GM21723 (cell line): Measurements from ENCODE around the gene CLIC3.

Experiments used
- ATAC-seq: cut with Tn5 transposase; IDR thresholded peaks from one replicate; pipeline ENCODE4 v1.9.1; 2021; ENCODE audit warnings: mild to moderate bottlenecking, moderate library complexity; ENCODE audit not compliant: unreplicated experiment

Gene CLIC3

DNA sequence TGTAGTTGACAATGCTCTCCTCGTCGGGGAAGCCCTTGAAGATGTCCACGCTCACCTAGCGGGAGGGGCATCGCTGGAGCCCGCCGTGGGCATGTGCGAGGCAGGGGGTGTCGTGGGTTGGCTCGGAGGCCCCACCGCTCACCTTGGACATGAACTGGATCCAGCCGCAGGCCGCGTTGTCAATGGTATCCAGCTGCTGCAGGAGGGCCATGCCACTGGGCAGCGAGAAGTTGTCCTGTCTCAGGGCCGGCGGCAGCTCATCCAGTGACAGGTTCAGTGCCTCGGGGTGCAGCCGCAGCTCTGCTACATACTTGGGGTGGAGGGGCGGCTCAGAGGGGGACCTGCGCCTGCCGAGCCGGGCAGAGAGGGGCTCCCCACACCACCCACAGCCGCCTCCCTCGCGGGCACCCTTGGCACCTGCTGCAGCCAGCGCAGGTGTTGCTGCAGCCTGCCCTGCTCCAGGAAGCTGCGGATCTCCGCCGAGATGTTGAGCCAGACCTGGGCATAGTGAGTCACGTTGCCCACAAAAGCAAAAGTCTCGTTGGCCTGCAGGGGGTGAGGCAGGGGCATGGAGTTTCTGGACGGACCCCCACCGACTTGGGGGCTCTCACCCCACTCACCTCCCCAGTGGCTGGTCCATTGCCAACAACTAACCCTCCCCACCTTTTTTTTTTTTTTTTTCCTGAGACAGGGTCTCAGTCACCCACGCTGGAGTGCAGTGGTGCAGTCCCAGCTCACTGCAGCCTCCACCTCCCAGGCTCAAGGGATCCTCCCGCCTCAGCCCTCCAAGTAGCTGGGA, 22.6 kb upstream of the CLIC3 start:
- no peak for ATAC-seq

DNA sequence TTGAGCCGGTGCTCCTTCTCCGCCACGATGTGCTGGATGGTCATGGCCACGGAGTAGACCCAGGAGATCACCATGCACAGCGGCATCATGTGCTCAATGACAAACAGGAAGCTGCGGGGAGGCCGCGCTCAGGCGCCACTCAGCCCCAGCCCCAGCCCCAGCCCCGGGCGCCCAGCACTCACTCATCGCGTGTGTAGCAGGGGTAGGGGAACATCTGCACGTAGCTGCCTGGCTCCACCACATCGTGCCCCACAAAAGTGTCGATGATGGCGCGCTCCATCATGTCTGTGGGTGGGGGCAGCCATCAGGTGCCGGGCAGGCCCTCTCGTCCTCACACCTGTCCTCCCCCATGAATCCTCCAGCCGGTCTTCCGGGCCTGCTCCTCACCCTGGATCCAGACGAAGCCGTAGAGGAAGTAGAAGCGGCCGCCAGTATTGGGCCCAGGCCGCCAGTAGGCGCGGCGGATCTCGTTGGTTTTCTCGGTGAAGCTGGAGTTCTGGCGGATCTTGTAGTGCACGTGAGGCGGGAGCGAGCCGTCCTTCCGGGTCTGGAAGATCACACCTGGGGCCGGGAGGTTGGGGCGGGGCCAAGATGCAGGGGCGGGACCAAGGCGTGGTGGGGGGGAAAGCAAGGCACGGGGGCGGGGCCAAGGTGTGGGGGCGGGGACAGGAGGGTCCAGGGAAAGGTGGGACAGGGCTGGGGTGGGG, 21.6 kb upstream of the CLIC3 start:
- no peak for ATAC-seq

DNA sequence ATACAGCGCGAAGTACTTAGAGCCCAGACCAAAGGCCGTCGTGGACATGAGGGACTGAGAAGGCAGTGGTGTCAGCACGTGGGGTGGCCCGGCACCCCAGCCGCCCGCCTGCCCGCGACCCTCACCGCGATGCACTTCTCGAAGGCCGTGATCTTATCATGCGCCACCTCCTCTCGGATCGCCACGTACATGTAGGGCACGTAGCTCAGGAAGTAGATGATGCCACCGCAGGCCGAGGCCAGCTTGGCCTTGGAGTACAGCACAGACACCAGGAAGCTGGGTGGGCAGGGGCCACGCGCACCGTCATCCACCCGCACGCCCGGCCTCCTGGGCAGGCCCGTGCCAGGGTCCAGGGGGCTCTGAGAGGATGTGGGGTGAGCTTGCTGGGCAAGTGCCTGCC, 20.7 kb upstream of the CLIC3 start:
- no peak for ATAC-seq

DNA sequence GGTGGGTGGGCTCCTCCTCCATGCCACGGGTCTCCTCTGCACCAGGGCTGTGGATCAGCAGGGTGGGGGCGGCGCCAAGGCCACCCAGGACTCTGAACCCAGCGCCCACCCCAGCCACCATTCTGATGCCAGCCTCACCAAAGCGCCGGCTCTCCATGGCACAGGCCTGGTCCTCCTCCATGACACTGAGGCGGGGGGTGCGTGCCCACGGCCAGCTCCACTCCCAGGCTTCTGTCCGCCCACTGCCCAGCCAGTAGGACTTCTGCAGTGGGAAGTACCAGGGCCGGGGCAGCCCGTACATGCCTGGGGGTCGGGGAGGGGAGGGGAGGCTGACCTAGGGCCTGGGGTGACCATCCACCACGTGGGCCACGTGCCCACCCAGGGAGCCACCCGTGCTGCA, 20.1 kb upstream of the CLIC3 start:
- no peak for ATAC-seq

DNA sequence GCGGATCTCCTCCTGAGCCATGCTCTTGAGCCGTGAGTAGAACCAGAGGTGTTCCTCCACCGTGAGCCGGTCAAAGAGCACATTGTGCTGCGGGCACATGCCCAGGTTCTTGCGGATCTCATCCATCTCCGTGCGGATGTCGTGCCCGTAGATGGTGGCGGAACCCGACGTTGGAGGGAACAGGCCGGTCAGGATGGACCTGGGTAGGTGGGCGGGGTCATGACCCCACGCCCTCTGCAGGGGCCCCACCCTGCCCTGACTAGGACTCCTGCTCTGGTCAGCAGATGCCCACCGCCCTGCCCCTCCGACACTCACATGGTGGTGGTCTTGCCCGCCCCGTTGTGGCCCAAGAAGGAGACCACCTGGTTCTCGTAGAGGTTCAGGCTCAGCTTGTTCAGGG, 19.6 kb upstream of the CLIC3 start:
- ATAC-seq = no peak

DNA sequence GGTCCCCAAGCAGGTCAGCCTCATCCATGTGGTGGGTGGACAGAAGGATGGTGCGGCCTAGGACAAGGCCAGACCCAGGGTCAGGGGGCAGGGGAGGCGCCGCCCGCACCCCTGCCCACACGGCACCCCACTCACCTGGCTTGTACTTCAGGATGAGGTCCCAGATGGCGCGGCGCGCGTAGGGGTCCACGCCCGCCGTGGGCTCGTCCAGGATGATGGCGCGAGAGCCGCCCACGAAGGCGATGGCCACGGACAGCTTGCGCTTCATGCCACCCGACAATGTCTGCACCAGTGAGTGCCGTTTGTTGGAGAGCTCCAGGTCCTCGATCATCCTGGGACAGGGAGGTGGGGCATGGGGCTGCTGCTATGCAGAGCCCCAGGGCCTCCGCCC, 19.2 kb upstream of the CLIC3 start:
- ATAC-seq = no peak

DNA sequence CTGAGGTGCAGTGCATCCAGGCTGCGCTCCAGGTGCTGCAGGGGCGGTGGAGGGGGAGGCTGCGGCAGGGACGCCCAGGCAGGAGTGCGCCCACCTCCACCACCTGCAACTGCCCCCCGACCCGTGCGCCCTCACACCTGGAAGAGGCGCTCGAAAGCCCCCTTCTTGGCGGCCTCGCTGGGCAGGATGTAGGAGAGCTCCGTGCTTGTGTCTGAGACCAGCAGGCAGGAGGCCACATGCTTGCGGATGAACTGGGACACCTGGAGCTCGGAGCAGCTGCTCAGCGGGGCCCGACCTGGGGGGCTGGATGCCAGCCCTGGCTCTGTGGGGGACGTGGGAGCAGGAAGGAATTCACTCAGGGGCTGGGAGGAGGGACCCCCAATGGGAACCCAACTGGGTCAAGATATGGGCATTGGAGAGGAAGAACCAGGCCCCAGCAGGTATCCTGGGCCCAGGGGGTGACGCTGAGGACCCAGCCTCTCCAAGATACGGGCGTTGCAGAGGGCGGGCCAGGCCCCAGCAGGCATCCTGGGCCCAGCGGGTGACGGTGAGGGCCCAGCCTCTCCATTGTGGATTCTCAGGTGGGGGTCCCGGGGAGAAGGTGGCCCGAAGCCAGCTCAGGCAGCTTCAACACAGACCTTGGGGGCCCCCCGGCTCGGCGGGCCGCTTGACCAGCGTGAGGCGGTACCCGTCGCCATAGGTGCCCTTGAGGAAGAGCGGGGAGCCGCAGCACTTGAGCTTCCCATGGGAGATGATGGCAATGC, 18.6 kb upstream of the CLIC3 start:
- ATAC-seq = no peak

DNA sequence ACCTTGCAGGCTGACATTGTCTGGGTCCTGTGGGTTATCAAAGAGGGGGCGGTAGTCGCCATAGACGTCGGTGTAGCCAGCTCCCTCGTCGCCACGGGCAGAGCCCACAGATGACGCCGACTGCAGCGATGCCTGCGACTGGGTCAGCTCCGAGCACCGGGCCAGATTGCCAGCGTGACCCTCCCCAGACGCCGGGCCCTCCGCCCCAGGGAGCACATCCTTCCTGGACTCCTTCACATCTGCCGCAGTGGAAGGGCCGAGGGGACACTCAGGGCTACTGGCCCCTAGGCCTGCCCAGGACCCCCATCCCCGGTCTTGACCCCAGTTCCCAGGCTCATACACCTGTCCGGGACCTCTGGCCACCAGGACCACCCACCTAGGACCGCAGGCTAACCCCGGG, 17.8 kb upstream of the CLIC3 start:
- ATAC-seq = no peak

DNA sequence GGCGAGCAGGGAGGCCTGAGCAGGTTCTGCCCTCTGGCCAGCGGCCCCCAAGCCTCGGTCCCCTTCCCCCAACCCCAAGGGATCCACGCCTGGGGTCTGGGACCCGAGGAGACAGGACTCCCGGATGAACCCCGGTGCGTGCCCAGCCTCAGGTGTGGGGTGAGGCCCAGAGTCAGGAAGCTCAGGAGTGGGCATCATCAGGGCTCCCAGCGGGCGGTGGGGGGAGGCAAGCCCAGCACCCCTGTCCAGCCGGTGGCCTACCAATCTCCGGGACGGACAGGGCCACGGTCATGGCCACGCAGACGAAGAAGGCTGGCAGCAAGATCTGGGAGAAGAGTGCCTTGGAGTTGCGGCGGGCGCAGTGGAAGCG, 17.2 kb upstream of the CLIC3 start:
- ATAC-seq = no peak

DNA sequence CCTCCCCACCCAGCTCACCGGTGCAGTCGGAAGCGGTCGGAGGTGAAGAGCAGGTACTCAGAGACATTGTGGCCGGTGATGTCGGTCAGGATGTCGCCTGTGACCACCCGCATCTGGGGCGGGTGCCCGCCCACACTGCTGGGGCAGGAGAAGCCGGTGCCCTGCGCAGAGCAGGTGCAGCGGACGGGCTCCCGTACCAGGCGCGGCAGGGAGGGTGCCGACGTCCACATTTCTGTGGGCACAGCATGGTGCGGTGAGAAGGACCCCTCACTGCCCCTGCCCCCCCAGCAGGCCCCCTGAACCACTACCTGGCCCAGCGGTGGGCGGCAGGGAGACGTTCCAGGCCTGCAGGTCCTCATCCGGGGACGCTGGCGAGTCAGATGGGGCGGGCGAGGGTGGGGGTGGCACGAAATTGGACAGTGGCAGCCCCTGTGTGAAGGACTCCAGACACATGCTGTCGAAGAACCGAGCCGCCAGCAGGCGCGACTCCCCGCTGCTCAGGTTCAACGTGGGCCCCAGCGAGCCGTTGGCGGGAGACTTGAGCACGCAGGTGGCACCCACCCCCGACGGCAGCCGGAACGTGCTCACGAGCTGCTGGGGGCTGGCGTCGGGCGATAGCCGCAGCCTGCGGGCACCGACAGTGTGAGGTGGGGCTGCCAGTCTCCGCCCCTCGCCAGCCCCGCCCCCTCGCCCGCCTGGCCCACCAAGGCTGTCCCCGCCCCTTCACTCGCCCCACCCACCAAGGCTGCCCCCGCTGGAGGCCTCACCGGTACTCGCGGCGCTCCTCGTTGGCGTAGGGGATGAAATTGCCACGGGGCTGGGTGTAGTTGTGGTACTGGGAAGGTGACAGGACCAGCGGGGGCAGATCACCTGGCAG, 16.6 kb upstream of the CLIC3 start:
- ATAC-seq = no peak

DNA sequence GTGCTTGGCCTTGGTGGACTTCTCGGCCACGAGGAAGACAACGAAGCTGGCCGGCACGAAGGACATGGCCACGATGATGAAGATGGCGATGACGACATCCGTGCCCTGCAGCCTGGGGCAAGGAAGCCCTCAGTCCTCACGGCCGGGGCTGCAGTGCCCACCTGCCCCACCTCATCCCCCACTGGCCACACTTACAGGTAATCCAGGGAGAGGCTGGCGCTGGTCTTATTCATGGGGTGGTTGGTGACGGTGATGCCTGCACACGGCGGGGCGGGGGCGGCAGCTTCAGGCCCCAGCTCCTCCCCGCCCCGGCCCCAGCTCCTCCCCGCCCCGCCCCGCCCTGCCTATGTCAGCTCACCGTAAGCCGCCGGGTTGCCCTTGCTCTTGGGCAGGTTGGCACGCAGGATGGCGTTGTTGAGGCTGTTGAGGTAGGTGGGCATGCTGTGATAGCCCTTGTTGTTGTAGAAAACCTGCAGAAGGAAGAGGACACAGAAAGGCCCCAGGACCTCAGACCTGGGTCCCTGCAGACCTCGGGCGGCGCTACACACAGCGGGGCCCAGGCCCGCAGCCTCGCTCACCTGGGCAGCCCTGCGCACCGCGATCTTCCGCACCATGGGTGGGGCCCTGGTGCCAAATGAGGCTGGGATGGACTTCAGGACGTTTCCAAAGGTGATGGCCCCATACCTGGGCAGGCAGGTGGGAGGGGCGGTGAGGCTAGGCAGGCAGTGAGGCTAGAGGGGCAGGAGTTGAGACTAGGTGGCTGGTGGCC, 15.7 kb upstream of the CLIC3 start:
- no peak for ATAC-seq

DNA sequence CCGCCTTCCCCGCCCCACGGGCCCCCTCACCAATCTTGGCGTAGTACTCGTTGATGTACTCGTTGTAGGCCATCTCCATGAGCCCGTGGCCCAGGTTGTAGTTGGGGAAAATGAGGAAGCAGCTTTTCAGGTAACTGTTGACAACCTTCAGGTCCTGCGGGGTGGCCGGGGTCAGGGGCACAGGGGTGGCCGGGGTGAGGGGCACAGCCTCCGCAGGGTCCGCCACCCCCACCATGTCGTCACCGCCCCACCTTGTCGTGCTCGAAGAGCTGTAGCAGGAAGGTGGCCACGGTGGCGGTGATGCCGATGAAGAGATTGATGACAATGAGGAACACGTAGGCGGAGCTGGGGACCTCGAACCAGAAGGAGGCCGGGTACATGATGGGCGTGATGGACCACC, 14.8 kb upstream of the CLIC3 start:
- ATAC-seq = no peak

DNA sequence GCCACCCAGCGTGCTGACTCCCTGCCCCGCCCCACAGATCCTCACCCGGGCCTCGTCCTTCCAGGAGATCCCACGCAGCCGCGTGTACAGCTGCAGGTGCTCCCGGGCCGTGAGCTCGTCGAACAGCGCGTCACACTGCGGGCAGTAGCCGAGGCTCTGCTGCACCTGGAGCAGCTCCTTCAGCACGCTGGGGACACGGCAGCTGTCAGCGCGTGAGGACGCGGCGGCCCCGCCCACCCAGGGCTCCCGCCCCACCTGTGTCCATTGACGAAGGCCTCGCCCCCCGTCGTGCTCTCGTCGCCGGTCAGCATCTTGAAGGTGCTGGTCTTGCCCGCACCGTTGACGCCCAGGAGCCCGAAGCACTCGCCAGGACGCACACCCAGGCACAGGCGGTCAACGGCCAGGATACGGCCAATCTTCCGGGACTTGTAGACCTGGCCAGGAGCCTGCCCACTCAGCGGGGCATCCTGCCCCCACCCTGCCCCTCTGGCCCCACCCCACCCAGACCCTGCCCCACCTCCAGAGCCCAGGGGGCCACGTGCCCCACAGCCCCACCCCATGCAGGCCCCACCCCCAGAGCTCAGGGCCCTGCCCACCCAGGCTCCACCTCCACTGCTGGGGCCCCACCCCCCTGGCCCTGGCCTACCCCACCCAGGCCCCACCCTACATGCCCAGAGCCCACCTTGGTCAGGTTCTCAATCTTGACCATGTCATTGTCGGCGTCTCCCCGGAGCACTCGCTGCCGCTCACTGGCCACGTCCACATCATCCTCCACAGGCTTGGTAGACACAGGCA, 13.8 kb upstream of the CLIC3 start:
- no peak for ATAC-seq

DNA sequence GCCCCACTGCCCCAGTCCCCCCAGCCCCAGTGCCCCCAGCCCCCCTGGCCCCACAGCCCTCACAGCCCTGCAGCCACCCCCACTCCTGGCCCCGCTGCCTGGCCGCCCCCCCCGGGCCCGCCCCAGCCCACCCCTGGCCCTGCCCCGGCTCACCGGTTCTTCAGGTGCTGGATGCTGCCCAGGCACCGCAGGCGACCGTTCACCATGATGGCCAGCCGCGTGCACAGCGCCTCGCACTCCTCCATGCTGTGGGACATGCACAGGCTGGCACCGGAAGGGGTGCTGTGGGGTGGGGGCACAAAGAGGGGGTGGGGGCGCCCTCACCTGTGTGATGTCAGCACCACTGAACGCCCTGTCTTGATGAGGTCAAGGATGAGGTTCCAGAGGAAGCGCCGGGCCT, 12.8 kb upstream of the CLIC3 start:
- no peak for ATAC-seq

DNA sequence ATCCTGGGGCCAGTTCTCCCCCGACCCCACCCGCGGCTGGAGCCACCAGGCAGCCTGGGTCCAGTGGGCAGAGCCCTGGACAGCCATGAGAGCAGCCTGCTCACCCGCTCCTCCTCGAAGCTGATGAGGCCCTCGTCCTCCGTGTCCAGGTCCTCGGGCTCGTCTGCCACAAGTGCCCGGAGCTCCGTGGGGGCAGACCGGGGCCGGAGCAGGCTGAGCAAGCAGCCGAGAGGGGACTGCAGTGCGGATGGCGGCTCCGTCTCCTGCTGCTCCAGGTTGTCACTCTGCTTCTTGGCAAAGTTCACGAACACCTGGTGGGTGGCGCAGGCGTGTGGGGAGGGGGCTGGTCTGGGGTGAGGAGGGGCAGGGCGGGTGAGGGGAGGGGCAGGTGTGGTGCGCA, 11.9 kb upstream of the CLIC3 start:
- no peak for ATAC-seq

DNA sequence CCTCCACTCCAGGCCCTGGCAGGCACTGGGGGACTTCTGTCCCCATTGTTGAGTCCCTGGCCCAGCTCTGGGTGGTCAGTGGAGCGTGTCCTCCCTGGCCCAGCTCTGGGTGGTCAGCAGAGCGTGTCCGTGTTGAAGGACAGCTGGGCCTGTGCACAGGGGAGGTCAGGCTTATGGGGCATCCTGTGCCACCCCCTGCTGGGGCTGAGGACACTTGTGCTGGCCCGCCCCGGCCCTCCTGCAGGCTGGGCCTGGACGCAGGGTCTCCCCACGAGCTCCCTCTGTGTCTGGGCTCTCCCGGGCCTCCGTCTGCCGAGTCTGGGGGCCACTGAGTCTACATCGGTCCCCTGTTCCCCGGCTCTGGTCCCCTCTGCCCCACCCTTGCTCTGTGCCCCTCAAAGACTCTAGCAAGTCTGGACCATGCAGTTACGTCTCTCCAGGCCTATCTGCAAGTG, 11.5 kb upstream of the CLIC3 start:
- no peak for ATAC-seq

DNA sequence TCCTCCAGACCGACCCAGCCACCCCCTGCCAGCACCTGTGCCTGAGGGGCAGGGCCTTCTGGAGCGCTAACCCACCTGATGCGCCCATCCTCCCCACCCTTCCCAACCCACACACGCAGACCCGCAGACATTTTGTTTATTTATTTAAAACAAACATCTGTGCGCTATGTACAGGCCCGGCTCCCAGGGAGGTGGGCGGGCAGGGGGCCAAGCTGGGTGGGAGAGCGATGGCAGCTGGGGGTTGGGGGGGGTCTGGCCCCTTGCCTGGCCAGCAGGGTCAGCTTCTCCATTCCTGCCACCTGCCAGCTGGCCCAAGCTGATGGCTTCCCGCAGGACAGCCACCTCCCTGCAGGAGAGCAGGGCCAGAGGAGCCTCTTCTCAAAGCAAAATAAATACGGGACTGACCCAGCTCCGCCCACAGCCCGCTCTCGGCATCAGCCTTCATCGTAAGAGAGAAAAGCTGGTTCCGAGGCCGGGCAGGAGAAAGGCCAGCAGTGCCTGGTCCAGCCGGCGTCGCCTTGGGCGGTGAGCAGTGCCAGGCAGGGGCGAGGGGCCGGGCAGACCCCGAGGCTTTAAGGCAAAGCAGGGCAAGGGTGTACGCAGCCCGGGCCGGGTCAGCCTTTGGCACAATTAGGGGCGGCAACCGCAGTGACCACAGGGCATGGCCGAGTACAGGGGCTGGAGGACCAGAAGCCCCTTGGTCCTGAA, 10.9 kb upstream of the CLIC3 start:
- ATAC-seq = no peak

DNA sequence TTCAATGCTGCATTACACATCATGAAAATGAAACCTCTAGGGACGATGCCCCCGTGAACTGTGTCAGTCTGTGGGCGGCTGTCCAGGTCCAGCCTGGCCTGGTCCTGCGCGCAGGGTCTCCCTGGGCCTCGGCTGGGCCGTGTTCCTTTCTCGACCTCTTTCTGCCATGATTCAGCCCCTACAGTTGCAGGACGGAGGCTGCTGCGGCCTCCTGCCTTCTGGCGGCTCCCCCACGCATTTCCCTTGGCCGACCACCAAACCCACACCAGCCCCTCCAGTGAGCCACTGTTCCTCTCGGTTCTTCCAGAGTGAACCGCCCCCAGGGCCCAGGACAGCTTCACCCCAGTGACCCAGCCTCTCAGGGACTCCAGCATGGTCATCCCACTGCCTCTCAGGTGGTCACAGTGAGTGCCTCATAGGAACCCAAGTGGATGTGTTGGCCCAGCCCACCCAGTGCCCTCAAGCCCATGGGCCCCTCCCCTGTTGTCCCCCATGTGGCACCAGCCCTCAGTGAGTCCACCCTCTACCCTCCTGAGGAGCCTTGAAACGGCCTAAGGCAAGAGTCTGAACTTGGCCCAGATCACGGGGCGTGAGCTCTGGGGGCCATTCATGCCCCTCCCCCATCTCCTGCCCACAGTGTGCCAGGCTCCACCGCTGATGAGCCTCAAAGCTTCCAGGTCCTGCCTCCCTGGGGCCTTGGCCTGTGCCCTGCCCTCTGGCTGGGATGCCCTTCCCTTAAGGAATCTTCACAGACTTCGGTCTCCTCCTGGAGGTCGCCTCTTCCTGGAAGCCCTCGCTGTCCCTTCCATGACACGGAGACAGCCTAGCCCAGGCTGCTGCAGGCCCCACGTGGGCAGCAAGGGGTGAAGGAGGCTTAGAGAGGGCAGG, 10.0 kb upstream of the CLIC3 start:
- ATAC-seq = no peak
